Measurements from ENCODE around the gene PHACTR4.
"Not testable (repeated sequence)": the region's sequence is repeated elsewhere in the genome, so short reads cannot be mapped to it uniquely, and the experiment has no call there.

PHACTR4 gene

DNA sequence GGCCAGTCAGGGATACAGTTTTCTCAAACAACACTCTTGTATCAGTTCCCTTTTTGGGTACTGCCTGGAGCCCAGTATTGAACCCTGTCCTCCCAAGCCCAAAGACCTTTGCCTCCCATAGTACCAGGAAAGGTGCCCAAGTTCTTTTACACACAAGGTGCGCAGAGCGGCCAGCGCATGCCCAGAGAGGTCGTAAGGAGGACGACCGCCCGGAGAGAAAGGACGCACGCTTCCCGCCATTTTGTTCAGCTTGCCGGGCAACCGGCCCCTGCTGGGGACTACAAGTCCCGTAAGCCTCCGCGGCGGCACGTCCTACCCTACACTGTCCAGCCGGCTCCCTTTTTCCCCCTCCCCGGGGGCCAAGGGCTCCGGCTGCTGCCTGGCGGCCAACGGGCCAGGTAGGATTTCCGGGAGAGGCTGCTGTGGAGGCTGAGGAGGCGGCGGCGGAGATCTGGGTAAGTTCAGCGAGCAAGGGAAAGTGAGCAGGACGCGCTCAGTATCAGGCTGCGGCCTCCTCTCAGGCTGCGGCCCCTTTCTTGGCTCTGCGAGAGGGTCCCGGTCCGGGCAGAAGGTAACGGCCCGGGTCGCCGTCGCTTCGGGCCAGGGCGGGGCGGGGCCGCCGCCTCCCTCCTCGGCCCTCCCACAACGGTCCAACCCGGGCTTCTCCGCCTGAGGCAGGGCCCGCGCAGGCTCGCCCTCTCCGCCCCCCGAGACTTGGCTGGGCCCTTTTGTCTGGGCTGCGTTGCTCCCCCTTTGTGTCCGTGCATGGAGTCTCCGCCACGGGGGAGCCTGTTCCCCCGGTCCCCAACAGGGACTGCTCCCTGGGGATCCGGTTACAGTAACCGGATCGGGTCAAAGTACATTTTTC, at the start of gene PHACTR4:
Gene PHACTR4 (plus strand): TSS at position 370 of the 868 bp plus-strand sequence. CDS start 37,708 bp downstream, outside the sequence.
- peak; percentile 82 for DNase-seq

DNA sequence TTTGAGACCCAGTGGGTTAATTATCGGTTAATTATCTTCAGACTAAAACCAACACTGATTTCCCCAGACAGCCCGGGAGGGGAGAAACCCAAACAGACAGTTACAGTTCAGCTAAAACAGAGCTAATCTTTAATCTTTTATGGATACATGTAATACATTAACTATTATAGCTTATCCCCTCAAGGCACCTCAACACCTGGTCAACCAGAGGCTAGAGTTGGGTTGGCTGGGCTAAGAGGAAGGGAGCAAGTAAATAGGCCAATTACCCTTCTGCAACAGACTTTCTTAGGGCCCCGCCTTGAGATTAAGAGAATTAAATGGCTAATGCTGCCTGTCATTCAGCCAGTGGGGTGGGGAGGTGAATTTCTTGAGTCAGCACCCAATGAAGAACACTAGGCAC, 47.3 kb upstream of the PHACTR4 start:
- DNase-seq, result no peak

DNA sequence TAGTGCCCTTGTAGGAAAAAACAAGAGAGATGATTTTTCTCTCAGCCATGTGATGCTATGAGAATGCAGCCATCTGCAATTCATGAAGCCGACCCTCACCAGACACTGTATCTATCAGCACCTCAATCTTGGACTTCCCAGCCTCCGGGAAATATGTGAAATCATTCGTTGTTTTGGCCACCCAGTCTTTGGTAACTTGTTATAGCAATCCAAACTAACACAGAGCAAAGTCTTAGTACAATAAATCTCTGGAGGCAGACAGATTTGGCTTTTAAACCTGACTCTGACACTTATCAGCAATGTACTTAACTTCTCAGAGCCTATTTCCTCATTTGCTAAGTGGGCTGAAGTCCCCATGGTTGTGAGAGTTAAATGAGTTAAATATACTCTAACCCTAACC, 45.8 kb upstream of the PHACTR4 start:
- DNase-seq, result no peak

DNA sequence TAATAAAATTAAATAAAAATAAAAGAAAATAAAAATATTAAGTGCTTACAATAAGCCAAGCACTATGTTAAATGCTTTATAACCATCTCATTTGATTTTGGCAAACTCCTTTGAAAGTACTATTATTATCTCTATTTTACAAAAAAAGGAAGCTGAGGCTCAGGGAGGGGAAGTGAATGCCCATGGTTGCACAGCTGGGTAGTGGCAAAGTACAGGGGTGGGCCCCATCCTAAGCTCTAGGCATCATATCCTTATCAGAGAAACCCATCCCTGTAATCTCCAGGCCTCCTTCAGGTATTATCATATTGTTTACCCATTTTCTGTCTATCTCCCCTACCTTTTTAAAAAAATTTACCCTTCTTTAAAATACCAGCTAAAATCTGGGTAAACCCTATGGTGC, 43.0 kb upstream of the PHACTR4 start:
- no peak for DNase-seq

DNA sequence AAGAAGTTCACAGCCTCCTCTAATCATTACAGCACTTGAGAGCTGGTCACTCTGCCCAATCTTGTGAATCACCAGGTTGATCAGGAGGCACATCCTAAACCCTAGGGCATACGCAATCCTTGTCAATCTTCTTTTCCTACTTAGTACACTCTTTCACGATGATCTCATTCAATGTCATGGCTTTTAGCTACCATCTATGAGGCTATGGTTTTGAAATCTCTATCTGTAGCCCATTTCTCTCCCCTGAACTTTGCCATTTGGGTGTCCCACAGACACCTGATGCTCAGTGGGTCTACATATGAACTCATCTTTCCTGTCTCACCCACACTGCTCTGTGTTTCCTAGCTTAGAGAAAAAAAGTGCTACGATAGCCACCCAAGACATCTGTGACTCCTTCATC, 42.6 kb upstream of the PHACTR4 start:
- DNase-seq, result no peak

DNA sequence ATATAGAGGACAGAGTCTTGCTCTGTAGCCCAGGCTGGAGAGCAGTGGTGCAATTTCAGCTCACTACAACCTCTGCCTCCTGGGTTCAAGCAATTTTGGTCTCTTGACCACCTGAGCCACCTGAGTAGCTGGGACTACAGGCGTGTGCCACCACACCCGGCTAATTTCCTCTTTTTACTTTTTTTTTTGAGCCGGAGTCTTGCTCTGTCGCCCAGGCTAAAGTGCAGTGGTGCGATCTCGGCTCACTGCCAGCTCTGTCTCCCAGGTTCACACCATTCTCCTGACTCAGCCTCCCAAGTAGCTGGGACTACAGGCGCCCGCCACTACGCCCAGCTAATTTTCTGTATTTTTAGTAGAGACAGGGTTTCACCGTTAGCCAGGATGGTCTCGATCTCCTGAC, 42.1 kb upstream of the PHACTR4 start:
- DNase-seq, result not testable (repeated sequence)

DNA sequence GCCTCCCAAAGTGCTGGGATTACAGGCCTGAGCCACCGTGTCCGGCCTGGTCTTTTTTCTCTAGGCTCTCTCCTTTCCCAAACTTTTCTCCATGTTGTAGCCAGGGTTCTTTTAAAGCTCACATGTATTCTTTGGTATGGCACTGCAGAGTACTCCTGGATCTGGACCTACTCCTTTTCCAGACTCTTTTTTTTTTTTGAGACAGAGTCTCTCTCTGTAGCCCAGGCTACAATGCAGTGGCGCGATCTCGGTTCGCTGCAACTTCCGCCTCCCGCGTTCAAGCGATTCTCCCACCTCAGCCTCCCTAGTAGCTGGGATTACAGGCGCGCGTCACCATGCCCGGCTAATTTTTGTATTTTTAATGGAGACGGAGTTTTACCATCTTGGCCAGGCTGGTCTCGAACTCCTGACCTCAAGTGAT, 41.3 kb upstream of the PHACTR4 start:
- no peak for DNase-seq

DNA sequence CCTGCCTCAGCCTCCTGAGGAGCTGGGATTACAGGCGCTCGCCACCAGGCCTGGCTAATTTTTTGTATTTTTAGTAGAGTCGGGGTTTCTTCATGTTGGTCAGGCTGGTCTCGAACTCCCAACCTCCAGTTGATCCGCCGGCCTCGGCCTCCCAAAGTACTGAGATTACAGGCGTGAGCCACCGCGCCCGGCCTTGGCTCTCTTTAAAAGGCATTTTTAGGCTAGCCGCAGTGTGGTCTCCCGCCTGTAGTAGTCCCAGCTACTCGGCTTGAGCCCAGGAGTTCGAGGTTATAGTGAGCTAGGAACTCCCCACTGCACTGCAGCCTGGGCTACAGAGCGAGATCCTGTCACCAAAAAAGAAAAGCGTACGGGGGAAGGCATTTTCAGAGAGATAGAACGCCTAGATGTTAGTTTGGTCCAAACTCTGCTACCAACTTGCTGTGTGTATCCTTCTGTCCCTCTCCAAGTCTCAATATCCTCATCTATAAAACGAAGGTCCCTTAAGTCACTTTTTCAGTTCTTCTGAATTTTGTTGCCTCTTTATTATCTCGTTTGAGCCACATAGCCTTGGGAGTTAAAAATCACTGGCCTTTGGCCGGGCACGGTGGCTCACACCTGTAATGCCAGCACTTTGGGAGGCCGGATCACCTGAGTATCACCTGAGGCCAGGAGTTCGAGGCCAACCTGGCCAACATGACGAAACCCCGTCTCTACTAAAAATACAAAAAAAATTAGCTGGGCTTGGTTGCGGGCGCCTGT, 40.0 kb upstream of the PHACTR4 start:
- DNase-seq, result no peak

DNA sequence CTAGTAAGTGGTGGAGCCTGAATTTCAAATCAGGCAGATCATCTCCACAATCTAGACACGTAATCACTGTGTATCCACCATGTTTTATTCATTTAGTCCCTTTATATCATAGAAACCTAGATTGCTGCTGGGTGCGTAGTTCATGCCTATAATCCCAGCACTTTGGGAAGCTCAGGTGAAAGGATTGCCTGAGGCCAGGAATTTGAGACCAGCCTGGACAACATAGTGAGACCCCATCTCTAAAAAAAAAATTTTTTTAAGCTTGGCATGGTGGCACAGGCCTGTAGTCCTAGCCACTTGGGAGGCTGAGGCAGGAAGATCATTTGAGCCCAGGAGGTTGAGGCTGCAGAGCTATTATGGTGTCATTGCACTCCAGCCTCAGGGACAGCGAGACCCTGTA, 30.6 kb upstream of the PHACTR4 start:
- DNase-seq, result no peak

DNA sequence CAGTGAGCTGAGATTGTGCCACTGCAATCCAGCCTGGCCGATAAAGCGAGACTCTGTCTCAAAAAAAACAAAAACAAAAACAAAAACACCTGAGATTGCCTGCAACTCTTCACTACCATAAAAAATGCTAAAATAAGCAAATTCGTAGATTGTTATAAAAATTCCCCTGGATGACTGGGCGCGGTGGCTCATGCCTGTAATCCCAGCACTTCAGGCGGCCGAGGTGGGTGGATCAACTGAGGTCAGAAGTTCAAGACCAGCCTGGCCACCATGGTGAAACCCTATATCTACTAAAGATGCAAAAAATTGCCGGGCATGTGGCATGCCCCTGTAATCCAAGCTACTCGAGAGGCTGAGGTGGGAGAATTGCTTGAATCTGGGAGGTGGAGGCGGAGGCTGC, 30.0 kb upstream of the PHACTR4 start:
- no peak for DNase-seq

DNA sequence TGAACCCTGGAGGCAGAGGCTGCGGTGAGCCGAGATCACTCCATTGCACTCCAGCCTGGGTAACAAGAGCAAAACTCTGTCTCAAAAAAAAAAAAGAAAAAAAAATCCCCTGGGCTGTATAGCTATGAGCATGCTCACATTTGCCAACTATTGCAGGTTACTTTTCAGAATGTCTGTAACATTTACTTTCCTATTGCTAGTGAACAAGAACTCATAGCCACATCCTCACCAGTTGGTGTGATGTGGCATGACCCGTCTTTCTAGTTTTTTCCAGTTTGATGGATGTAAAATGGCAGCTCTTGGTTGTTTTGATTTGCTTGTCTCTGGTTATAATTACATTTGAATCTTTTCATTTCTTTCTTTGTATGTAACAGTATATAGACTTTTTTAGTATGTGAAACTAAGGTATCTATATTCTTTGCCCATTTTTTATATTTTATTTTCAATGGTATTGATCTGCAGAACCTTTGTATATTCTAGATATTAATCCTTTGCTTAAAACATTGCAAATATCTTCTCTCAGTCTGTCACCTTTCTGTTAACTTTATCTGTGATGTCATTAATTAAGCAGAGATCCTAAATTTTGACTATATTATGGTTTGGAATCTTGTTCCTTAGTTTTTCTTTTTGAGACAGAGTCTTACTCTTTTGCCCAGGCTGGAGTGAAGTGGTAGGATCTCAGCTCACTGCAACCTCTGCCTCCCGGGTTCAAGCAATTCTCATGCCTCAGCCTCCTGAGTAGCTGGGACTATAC, 29.1 kb upstream of the PHACTR4 start:
- DNase-seq, result no peak

DNA sequence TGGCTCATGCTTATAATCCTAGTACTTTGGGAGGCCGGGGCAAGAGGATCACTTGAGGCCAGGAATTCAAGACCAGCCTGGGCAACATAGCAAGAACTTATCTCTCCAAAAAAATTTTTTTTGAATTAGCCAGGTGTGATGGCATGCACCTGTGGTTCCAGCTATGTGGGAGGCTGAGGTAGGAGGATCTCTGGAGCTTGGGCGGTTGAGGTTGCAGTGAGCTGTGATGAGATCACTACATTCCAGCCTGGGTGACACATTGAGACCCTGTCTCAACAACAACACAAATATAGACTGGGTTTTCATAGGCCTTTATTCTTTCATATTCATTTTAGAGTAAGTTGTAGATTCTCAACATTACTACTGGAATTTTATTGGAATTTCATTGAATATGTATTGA, 27.9 kb upstream of the PHACTR4 start:
- DNase-seq, result no peak

DNA sequence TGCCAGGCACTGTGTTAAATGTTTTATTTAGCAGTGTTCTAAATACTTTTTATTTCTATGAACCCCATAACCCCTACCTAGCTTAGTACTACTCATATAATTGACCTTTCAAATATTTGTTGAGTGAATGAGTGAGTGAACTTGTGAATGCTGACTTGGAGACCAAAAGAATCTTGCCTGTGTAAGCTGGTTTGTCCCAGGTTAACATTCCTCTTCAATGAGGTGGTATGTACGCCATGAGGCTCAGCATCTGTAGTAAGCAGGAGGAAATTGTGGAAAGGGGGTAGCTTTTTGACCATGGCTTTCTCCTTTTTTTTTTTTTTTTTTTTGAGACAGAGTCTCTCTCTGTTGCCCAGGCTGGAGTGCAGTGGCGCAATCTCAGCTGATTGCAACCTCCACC, 26.1 kb upstream of the PHACTR4 start:
- DNase-seq, result no peak

DNA sequence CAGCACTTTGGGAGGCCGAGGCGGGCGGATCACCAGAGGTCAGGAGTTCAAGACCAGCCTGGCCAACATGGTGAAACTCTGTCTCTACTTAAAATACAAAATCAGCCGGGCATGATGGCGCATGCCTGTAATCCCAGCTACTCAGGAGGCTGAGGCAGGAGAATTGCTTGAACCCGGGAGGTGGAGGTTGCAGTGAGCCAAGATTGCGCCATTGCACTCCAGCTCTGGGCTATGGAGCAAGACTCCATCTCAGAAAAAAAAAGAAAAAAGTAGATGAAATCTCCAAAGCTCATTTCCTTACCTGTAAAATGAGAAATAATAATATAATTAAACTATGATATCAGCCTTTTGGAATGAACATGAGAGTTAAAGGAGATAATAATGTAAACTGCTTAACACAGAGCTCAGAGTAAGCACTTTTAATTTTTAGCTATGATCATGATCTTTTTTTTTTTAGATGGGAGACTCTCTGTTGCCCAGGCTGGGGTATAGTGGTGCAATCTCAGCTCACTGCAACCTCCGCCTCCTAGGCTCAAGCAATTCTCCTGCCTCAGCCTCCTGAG, 16.2 kb upstream of the PHACTR4 start:
- DNase-seq, result not testable (repeated sequence)

DNA sequence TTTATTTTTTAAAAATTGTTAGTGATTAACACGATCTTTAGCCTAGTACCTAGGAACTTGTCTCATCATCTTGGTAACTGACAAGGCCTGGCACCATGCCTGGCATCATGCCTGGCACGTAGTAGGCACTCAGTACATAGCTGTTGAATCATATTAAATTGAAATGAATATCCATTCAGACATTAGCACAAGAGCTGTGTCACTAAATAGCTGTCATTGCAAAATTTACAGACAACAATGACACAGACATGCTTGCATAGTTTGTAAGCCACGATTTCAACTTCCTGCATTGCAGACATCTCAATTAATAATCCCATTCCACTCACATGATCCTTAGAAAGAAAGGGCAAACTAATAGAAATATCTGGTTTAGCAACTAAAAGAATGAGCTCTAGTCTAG, 15.4 kb upstream of the PHACTR4 start:
- DNase-seq, result no peak

DNA sequence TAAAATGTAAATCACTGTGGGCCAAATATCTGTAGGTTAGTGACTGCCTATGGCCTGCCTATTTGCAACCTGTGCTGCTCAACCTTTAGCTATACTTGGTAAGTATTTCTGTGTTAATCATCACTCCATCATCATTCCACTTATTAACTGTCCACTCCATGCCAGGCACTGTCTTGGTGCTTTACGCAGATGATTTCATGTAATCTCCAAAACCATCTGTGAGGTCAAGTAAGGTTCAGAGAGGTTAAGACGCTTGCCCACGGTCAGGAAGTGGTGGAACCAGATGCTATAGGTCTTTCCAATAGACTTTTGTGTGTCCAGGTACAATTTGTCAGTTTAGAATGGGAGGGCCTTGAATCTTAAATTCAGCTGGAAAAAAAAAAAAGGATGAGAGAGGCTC, 10.8 kb upstream of the PHACTR4 start:
- no peak for DNase-seq

DNA sequence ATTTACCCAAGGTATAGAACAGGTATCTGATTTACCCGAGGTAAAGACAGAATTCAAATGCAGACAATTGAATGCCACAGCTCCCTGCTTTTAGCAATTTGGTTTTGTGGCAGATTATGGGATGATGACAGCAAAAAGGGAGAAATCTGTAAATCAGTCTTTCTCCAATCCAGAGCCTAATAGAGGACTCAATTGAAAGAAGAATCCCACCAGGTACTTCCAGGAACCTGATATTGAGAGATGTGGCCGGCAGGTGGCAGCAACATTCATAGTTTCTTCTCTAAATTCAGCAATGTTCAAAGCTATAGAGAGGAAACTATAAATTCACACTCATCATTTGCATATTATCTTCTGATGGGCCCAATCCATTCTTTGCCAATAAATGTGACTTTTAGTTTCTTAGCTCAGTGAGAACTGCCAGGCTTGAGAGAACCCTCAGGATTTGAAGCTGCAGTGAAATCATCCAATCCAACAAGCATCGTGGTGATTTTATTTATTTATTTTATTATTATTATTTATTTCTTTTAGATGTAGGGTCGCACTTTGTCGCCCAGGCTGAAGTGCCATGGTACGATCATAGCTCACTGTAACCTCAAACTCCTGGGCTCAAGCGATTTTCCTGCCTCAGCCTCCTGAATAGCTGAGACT, 9.8 kb upstream of the PHACTR4 start:
- DNase-seq, result no peak

DNA sequence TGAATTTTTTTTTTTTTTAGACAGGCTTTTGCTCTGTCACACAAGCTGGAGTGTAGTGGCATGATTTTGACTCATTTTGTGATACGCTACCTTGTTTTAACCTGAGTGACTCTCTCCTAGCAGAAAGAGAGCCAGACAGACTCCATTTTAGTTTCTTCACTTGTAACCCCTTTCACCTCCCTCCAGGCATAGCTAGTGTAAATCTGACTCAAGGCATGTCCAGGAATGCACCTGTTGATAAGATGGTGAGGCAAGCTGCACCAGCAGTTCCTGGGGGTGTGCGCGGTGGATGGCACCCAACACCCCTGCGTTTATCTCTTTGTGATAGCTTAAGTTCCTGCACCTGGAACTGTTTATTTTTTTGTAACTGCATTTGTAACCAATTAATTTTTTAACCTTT, 4.7 kb upstream of the PHACTR4 start:
- DNase-seq, result no peak

DNA sequence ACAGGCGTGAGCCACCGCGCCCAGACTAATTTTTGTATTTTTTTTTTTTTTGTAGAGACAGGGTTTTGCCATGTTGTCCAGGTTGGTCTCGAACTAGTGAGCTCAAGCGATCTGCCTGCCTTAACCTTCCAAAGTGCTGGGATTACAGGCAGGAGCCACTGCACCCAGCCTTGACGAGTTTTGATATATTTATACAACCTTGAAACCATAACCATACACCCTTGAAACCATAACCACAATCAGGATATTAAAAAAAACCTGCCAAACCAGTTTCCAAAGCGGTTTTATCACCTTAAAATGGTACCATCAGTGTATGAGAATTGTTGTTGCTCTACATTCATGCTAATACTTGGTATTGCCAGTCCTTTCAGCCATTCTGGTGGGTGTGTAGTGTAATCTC, 3.7 kb upstream of the PHACTR4 start:
- DNase-seq, result no peak

DNA sequence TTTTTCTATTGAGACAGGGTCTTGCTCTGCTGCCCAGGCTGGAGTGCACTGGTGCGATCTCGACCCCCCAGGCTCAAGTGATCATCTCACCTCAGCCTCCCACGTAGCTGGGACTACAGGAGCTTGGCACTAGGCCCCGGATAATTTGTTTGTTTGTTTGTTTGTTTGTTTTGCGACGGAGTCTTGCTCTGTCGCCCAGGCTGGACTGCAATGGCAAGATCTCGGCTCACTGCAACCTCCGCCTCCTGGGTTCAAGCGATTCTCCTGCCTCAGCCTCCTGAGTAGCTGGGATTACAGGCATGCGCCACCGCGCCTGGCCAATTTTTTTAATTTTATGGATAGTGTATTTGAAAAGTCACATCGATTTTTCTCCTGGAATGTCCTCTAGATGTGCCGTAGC, 932 bp upstream of the PHACTR4 start:
- DNase-seq, result not testable (repeated sequence)

DNA sequence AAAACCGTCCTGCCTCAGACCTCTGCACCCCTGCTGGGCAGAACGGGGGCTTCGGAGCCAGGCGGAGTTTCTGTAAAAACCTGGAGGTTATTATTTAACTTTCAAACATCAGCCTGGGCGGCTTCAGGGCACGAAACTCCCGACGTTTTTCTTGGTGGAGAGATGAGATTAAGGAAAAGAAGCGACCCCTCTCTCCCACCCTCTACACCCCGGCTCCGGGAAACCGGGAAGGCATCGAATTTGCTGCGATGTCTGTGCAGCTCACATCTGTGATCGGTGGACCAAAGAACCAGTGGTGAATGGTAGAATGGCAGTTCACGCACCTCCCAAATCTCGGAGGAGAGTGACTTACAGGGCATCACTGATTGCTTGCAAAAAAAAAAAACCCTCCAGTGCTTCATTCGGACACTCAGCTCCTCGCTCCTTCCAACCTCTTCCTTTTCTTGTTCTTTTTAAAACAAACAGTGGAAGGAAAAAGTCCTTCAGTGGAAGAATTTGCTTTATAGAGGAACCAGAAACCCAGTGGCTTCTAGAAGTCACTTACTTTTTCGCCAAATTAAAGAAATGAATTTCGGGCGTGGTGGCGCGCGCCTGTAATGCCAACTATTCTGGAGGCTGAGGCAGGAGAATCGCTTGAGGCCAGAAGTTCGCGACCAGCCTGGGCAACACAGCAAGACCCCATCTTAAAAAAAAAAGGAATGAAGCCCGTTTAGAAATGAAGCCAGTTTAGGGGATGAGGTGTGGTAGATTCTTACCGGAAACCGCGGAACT, 884 bp downstream of the PHACTR4 start:
- peak; percentile 43 for DNase-seq

DNA sequence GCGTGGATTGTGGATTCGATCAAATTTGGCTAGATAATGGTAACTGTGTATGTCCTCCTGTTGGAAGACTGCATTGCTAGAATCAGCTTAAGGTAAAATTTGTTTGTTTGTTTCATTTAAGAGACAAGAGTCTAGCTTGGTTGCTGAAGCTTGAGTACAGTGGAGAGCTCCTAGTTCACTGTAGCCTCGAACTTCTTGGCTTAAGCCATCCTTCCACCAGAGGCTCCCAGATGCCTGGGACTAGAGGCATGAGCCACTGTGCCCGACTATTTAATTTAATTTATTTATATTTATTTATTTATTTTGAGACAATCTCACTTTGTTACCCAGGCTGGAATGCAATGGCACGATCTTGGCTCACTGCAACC, 1.5 kb downstream of the PHACTR4 start:
- DNase-seq, result no peak
